HG03520 (cell line): ENCODE data around the gene CEP164.
"Not testable (repeated sequence)": the region's sequence is repeated elsewhere in the genome, so short reads cannot be mapped to it uniquely, and the experiment has no call there.

Experiments
- ATAC-seq: cut with Tn5 transposase; IDR thresholded peaks from one replicate; pipeline ENCODE4 v1.9.1; 2021; ENCODE audit warnings: mild to moderate bottlenecking, moderate library complexity; ENCODE audit not compliant: unreplicated experiment

Gene CEP164

GRCh38 chr11:117392001-117392690 is 64.5 kb downstream of the CEP164 start:
- ATAC-seq = no peak

- ATAC-seq = no peak
These were observed 65.3 kb downstream of the CEP164 start for GRCh38 chr11:117392979-117393378.

GRCh38 chr11:117394221-117394925 is 66.7 kb downstream of the CEP164 start:
- no peak for ATAC-seq

- ATAC-seq = no peak
These were observed 67.8 kb downstream of the CEP164 start for GRCh38 chr11:117395476-117395875.

- ATAC-seq = no peak
These were observed 69.3 kb downstream of the CEP164 start for GRCh38 chr11:117396970-117397369.

- not testable (repeated sequence) for ATAC-seq
These were observed 71.0 kb downstream of the CEP164 start for GRCh38 chr11:117398618-117399017.

GRCh38 chr11:117399100-117399840 is 71.6 kb downstream of the CEP164 start:
- ATAC-seq = not testable (repeated sequence)

- ATAC-seq = not testable (repeated sequence)
These were observed 78.2 kb downstream of the CEP164 start for GRCh38 chr11:117405898-117406297.

GRCh38 chr11:117407016-117407415 is 79.4 kb downstream of the CEP164 start:
- ATAC-seq = no peak

- no peak for ATAC-seq
These were observed 80.7 kb downstream of the CEP164 start for GRCh38 chr11:117408356-117408755.

- no peak for ATAC-seq
These were observed 81.9 kb downstream of the CEP164 start for GRCh38 chr11:117409511-117409910.

GRCh38 chr11:117410238-117410637 is 82.6 kb downstream of the CEP164 start:
- no peak for ATAC-seq

- no peak for ATAC-seq
These were observed 83.4 kb downstream of the CEP164 start for GRCh38 chr11:117410861-117411710.

- no peak for ATAC-seq
These were observed 84.1 kb downstream of the CEP164 start for GRCh38 chr11:117411736-117412135.

- ATAC-seq = no peak
These were observed 84.5 kb downstream of the CEP164 start for GRCh38 chr11:117412176-117412575.

- no peak for ATAC-seq
These were observed 85.1 kb downstream of the CEP164 start for GRCh38 chr11:117412653-117413275.

- ATAC-seq = no peak
These were observed 86.0 kb downstream of the CEP164 start for GRCh38 chr11:117413616-117414015.

- ATAC-seq = no peak
These were observed 87.1 kb downstream of the CEP164 start for GRCh38 chr11:117414724-117415123.

- no peak for ATAC-seq
These were observed 87.8 kb downstream of the CEP164 start for GRCh38 chr11:117415358-117415896.

- ATAC-seq = no peak
These were observed 89.7 kb downstream of the CEP164 start for GRCh38 chr11:117417342-117417741.
